Measurements from ENCODE around the gene SRPK1.
A peak's percentile ranks its signal among the peaks of the same experiment; 100 is the strongest.

SRPK1 gene

GRCh38 chr6:35844290-35844689 lies 76.6 kb downstream of the SRPK1 start:
- in situ Hi-C loops (cut with MboI; ENCODE audit: low pct_unique_long_range_greater_than_20kb, low sequenced_read_pairs): no loop called here
- DNase-seq: no peak

- DNase-seq: no peak
- in situ Hi-C loops (cut with MboI; ENCODE audit: low pct_unique_long_range_greater_than_20kb, low sequenced_read_pairs): no loop called here
Observed at GRCh38 chr6:35842381-35842780, 78.5 kb downstream of the SRPK1 start.

GRCh38 chr6:35839019-35839418 lies 81.9 kb downstream of the SRPK1 start:
- in situ Hi-C loops (cut with MboI; ENCODE audit: low pct_unique_long_range_greater_than_20kb, low sequenced_read_pairs): no loop called here
- DNase-seq: no peak

DNA sequence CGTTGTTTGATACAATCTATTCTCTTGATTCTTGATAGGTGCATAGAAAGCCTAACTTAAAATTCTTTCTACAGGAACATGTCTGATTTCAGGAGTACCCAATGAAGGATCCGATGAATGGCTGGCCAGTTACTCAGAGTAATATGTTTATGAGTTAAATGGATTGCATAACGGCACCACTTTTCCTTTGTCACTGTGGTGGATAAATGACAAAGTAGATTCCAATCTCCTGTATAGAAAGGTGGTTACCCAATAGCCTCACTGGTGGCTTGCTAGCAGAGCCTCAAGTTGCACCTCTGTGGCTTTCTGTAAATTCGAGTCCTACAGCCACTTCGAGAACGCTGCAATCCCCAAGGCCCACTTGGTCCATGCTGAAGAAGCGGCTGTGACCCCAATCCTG lies 87.4 kb downstream of the SRPK1 start:
- DNase-seq: no peak
- in situ Hi-C loops (cut with MboI; ENCODE audit: low pct_unique_long_range_greater_than_20kb, low sequenced_read_pairs): no loop called here

DNA sequence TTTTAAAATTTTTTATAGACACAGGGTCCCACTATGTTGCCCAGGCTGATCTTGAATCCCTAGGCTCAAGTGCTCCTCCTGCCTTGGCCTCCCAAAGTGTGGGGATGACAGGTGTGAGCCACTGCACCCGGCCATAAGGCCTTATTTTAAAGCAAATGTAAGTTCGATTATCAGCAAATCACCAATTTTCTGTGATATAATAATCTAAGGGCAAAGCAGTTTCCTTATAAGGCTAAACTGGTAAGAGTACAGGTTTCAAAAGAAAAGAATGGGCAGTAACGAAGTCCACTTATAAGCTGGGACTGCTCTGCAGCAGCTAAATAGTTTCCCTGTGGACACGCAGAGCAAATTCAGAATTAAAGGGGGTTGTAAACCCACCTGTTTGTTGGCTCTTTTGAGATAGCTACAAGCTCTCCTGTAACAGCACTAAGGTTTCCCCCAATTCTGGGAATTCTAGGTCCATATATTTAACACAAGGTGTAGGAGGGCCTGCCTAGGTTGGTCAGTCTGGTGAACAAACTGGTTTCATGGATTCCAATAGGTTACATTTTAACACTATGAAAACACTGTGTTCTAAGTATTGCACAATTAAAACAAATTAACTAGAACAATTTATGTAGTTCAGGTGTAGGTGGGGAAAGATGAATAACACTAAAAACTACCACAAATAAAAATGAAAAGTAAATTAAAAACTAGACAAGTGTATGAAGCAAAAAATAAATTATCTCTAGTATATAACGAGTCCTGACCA lies 89.5 kb downstream of the SRPK1 start:
- DNase-seq: no peak
- in situ Hi-C loops (cut with MboI; ENCODE audit: low pct_unique_long_range_greater_than_20kb, low sequenced_read_pairs): no loop called here

GRCh38 chr6:35829306-35829705 lies 91.6 kb downstream of the SRPK1 start:
- DNase-seq: no peak
- in situ Hi-C loops (cut with MboI; ENCODE audit: low pct_unique_long_range_greater_than_20kb, low sequenced_read_pairs): no loop called here

DNA sequence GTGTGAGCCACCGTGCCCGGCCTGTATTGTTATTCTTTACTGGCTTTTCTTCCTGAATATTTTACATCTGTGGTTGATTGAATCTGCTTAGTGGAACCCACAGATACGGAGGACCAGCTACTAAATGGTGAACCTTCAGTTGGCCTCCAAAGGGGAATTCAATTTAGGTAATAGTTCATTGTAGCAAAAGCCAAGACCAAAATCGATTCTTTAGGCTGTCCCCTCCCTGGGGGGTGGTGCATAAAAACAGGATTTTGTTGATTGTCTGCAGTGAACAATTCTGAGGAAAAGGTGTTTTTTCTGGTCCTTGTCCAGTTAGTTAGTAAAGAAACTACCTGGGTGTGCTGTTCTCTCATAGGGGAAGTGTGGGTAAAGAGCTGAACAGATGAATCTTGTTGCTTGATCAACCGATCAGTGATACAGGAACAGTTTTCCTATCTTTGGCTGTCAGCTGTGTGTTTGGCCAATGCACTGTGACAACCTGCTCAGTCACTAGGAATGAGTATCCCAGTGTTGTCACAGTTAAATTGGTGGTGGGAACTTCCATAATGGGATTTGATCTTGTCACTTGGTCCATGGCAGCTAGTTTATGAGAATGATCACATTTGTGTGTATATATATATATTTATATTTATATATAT lies 96.2 kb downstream of the SRPK1 start:
- in situ Hi-C loops (cut with MboI; ENCODE audit: low pct_unique_long_range_greater_than_20kb, low sequenced_read_pairs): no loop called here
- no peak for DNase-seq

GRCh38 chr6:35823601-35824000 lies 97.3 kb downstream of the SRPK1 start:
- DNase-seq: no peak
- in situ Hi-C loops (cut with MboI; ENCODE audit: low pct_unique_long_range_greater_than_20kb, low sequenced_read_pairs): no loop called here

DNA sequence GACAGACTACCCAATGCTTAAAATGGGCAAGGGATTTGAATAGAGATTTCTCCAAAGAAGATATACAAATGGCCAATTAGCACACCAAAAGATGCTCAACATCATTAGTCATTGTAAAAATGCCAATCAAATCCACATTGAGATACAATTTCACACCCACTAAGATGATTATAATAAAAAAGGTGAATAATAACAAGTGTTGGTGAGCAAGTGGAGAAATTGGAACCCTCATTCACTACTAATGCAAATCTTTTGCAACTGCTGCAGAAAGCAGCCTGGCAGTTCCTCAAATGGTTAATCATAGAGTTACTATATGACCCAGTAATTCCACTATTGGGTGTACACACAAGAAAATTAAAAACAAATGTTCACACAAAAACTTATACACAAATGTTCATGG lies 103.4 kb downstream of the SRPK1 start:
- in situ Hi-C loops (cut with MboI; ENCODE audit: low pct_unique_long_range_greater_than_20kb, low sequenced_read_pairs): no loop called here
- no peak for DNase-seq

GRCh38 chr6:35811699-35811995 lies 109.3 kb downstream of the SRPK1 start:
- in situ Hi-C loops (cut with MboI; ENCODE audit: low pct_unique_long_range_greater_than_20kb, low sequenced_read_pairs): no loop called here
- no peak for DNase-seq

DNA sequence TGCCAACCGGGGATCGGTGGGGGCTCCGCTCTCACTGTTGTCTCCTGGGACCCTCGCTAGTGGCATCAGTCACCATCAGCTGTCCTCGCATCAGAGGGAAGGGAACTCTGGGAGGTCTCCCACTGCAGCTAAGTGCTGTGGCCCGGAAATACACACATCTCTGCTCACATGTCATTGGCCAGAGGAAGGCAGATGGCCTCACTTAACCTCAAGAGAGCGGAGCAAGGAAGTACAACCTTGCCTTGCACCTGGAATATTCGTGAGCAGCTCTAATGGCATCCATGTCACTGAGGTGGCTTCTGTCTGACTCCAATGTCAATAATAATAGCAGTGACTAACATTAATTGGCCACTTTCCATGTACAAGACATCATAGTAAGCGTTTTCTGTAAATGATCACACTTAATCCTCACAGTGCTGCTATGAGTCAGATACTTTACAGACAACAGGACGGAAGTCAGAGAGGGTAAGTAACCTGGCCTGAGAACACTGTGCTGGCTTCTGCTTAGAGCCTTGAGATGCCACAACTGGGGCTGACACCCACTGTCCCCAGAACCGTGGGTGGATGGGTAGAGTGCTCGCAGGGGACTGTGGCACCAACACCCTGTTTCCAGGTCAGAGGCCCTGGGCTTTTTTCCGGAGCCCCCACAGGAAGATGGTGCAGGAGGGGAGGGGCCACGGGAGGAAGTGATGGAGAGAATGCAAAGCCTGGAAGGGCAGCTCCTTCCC lies 109.8 kb downstream of the SRPK1 start:
- DNase-seq: no peak
- in situ Hi-C loops (cut with MboI; ENCODE audit: low pct_unique_long_range_greater_than_20kb, low sequenced_read_pairs): no loop called here

DNA sequence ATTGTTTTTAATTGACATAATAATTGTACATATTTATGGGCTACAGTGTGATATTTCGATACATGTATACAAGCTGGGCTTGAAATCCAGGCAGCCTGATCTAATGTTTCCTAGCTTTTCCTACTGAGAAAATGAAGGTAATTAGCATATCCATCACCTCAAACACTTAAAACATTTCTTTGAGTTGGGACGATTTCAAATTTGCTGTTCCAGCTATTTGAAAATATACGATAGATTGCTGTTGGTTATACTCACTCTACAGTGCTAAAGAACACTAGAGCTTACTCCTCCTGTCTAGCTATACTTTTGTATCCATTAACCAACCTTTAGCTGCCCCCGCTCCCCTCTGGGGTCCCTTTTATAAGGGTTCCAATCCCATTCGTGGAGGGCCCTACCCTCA lies 111.1 kb downstream of the SRPK1 start:
- in situ Hi-C loops (cut with MboI; ENCODE audit: low pct_unique_long_range_greater_than_20kb, low sequenced_read_pairs): no loop called here
- DNase-seq: no peak

- no peak for DNase-seq
- in situ Hi-C loops (cut with MboI; ENCODE audit: low pct_unique_long_range_greater_than_20kb, low sequenced_read_pairs): no loop called here
Observed at GRCh38 chr6:35808688-35809087, 112.2 kb downstream of the SRPK1 start.

DNA sequence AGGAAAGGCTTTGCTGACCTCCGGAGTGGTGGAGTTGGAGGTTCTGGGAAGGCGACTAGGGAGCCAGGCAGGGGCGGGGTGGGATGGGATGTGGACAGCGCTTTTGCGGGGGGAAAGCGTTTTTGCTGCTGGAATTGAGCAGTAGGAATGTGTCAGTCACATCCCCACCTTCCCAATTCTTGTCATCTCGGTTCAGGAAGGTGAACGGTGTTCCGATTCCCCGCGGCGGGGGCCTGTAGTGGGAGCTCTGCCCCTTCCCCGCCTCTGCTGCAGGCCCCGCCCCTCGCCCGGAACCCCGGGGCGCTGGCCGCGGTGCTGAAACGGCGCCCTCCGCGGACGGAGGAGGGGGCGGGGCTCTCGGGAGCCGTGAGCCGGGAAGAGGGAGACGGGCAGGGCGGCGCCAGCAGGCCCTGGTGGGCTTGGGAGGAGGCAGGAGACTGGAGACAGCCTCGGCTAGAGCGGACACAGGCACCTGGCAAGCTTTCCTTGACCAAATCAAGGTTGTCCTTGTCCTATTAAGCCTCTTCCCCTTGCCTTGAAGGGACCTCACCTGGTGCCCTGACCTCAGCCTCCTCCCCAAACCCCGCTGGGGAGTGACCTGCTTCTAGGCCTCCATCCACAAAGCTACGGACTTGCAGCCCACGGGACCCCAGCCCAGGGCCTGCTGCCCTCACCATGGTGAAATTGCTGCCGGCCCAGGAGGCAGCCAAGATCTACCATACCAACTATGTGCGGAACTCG lies 115.7 kb downstream of the SRPK1 start, which contains the start of gene LHFPL5:
TSS of gene LHFPL5 (plus strand) at position 357 of the 741 bp plus-strand sequence. CDS start at position 676, 319 bp downstream.
- DNase-seq: peak; percentile 64
- in situ Hi-C loops (cut with MboI; ENCODE audit: low pct_unique_long_range_greater_than_20kb, low sequenced_read_pairs): no loop called here

GRCh38 chr6:35801148-35801547 lies 119.8 kb downstream of the SRPK1 start:
- in situ Hi-C loops (cut with MboI; ENCODE audit: low pct_unique_long_range_greater_than_20kb, low sequenced_read_pairs): no loop called here
- no peak for DNase-seq

GRCh38 chr6:35798706-35799105 lies 122.2 kb downstream of the SRPK1 start:
- in situ Hi-C loops (cut with MboI; ENCODE audit: low pct_unique_long_range_greater_than_20kb, low sequenced_read_pairs): no loop called here
- DNase-seq: no peak

DNA sequence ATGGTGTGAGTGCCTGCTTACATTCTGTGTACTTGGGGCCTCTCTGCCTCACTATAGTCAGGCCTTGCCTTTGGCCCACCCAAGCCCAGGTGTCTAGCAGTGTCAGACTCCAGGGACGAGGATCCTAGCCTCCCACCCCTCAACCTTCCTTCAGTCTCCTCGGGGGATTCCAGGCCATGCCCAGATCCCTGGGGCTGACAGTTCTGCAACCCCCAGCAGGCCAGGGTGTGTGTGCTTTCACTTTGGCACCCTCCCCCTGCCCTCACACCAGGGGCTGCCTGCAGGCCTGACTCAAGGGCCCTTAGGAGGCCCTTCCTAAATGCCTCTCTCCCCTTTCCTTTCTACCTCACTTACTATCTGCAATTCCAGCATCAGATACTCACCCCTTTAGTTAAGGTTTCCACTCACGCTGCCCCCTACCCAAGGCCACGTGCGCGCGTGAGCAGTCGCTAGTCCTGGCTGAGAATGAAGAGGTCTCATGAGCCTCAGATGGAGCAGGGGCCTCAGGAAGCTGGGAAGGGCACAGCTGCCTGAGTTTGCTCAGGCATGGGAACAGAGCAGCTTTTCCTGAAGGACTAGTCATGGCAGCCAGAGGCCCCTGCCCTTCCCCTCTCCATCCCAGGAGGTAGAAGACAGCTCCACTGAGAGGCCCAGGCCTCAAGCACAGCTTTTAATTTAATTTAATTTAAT lies 122.9 kb downstream of the SRPK1 start:
- in situ Hi-C loops (cut with MboI; ENCODE audit: low pct_unique_long_range_greater_than_20kb, low sequenced_read_pairs): no loop called here
- DNase-seq: no peak

- DNase-seq: no peak
- in situ Hi-C loops (cut with MboI; ENCODE audit: low pct_unique_long_range_greater_than_20kb, low sequenced_read_pairs): no loop called here
Observed at GRCh38 chr6:35796236-35796635, 124.7 kb downstream of the SRPK1 start.

GRCh38 chr6:35795453-35796071 lies 125.3 kb downstream of the SRPK1 start:
- in situ Hi-C loops (cut with MboI; ENCODE audit: low pct_unique_long_range_greater_than_20kb, low sequenced_read_pairs): no loop called here
- DNase-seq: no peak

All from KBM-7 (cell line).